GM21786 (cell line): ENCODE measurements around the gene NXPE1.

Experiments used
- ATAC-seq: cut with Tn5 transposase; IDR thresholded peaks from one replicate; pipeline ENCODE4 v1.9.1; 2021; ENCODE audit not compliant: unreplicated experiment

The NXPE1 gene

GRCh38 chr11:114563077-114563476 lies 3.4 kb upstream of the NXPE1 start:
- ATAC-seq: no peak

DNA sequence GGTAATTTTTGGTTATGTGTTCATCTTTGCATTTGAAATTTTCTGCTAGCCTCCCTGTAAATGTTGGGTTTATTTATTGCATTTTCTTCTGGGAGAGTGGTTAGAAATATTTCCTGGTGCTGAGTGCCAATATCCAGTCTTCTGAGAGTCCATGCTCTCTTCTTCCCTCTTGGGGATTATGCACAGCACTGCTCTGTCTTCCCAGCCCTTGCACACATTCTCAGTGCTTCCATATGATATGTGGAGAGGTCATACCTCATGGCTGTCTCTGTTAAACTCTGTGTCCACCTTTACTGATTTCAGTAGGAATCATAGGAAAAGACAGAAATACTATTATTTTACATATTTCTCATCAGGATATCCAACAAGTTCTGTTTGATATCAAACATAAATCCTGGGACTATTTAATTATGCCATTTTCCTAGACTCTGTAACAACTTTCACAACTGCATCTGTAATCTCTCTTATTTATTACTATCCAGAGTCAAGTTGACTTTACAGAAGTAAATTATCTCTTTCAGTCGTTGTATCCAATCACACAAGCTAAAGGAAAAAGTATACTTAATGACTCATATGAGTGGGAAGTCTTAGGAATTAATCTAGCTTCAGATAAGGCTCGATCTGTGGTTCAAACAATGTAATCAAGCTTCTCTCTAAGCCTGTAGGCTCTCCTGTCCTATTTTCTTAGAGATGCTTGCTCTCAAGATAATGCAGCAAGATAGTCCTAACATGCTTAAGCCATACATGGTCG lies 2.7 kb upstream of the NXPE1 start:
- no peak for ATAC-seq

DNA sequence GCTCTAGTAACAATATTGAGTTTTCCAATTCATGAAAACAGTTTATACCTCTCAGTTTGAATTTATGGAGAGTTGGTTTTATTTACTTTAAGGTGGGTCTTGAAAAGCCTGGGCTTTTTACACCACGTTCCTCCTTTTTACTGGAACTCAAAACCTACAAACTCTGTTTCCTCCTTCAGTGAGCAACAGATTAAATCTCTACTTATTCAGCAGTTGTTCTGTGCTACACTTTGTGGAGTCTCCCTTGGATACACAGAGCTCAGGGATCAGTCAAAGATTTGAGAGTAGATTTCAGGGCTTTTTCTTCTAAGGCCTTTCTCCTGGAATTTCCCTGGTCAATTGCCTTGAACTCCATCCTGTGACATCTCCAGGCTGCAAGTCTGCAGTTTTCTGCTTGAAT lies 3.5 kb downstream of the NXPE1 start:
- ATAC-seq: no peak

- ATAC-seq: no peak
These were observed 6.0 kb downstream of the NXPE1 start for GRCh38 chr11:114553642-114554041.

- ATAC-seq: no peak
These were observed 8.6 kb downstream of the NXPE1 start for GRCh38 chr11:114551060-114551459.

- ATAC-seq: no peak
These were observed 34.0 kb downstream of the NXPE1 start for GRCh38 chr11:114525682-114526081.

GRCh38 chr11:114524122-114524521 lies 35.6 kb downstream of the NXPE1 start:
- no peak for ATAC-seq

- no peak for ATAC-seq
These were observed 36.9 kb downstream of the NXPE1 start for GRCh38 chr11:114522818-114523217.

DNA sequence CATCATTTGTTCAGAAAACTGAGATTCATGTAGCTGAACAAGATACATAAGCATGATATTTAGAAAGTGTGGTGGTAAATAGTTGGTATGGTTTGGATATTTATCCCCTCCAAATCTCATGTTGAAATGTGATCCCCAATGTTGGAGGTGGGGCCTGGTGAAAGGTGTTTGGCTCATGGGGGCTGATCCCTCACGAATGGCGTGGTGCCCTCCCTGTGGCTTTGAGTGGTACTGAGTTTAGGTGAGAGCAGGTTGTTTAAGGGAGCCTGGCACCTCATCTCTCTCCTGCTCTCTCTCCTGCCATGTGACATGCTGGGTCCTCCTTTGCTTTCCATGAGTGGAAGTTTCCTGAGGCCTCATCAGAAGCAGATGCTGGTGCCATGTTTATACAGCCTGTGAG lies 48.1 kb downstream of the NXPE1 start:
- ATAC-seq: no peak

GRCh38 chr11:114511079-114511478 lies 48.6 kb downstream of the NXPE1 start:
- no peak for ATAC-seq

GRCh38 chr11:114501901-114502300 lies 57.8 kb downstream of the NXPE1 start:
- no peak for ATAC-seq

DNA sequence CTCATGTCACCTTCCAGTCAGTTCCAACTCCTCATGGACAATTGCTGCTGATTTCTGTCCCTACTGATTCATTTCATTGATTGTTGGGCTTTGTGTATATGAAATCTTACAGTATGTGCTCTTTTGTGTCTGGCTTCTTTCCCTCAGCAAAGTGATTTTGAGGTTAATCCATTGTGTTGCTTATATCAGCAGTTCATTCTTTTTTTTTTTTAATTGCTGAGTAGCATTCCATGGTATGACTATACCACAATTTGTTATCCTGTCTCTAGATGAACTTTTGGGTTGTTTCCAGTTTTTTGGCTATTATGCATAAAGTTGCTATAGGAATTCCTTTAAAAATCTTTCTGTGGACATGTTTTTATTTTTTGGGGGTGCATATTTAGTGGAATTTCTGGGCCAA lies 59.9 kb downstream of the NXPE1 start:
- ATAC-seq: no peak

DNA sequence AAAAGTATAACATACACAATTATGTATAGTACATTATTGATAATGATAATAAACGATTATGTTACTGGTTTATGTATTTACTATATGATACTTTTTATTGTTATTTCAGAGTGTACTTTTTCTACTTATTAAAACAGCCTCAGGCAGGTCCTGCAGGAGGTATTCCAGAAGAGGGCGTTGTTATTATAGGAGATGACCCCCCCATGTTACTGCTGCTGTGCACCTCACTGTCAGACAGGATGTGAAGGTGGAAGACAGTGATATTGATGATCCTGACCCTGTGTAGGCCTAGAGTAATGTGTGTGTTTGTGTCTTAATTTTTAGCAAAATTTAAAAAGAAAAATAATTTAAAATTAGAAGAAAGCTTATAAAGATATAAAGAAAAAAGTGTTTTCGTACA lies 62.8 kb downstream of the NXPE1 start:
- no peak for ATAC-seq

DNA sequence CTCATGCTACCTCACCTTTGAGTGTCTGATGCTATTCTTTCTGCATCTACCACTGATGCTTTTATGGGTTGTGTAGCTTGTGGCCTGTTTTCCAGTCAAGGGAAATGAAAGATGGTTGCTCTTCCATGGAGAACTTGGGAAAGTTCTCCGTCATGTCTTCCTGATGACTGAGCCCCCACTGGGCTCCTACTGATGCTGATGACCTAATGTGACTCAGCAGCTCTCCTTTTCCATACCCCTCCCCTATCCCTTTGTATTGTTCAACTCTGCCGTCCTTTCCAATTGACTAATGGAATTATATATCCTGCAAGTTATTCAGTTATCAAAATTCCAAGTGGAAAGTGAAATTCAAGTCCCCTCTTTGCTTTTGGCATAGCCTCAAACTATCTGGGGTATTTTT lies 75.8 kb downstream of the NXPE1 start:
- no peak for ATAC-seq

DNA sequence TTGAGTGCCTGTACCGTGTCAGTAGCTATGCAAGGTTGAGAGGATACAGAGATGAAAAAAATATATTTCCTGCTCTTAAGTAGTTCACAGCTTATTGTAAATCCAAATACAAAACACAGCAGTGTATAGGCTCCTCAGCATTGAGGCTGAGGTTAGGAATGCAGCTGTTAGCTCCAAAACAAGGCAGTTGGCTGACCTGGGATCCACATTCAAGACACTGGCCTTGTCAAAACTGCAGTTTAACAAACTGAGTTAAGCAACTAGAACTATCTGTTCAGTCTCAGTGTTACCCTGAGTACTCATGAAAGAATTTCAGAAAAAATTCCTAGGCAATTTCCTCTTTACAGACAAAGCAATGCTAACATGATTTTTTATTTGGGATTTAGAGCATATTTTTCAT lies 77.6 kb downstream of the NXPE1 start:
- no peak for ATAC-seq

- ATAC-seq: no peak
These were observed 80.3 kb downstream of the NXPE1 start for GRCh38 chr11:114479331-114479730.

- ATAC-seq: no peak
These were observed 80.9 kb downstream of the NXPE1 start for GRCh38 chr11:114478768-114479167.

GRCh38 chr11:114478001-114478410 lies 81.7 kb downstream of the NXPE1 start:
- no peak for ATAC-seq

GRCh38 chr11:114472661-114473060 lies 87.0 kb downstream of the NXPE1 start:
- ATAC-seq: no peak
